HG02642 (cell line): Measurements from ENCODE around the gene LFNG.
A peak's percentile ranks its signal among the peaks of the same experiment; 100 is the strongest.
"Not testable (repeated sequence)": the region's sequence is repeated elsewhere in the genome, so short reads cannot be mapped to it uniquely, and the experiment has no call there.

ENCODE experiments used
- ATAC-seq: cut with Tn5 transposase; IDR thresholded peaks from one replicate; pipeline ENCODE4 v1.9.1; 2021; ENCODE audit warnings: mild to moderate bottlenecking; ENCODE audit not compliant: unreplicated experiment, poor library complexity

LFNG gene

GRCh38 chr7:2540641-2541051, 21.1 kb downstream of the LFNG start:
- no peak for ATAC-seq

GRCh38 chr7:2541291-2542010, 21.9 kb downstream of the LFNG start:
- no peak for ATAC-seq

- no peak for ATAC-seq
Measured at GRCh38 chr7:2542011-2542915, 22.7 kb downstream of the LFNG start.

- ATAC-seq: no peak
Measured at GRCh38 chr7:2542916-2543871, 23.6 kb downstream of the LFNG start.

GRCh38 chr7:2544541-2545188, 25.1 kb downstream of the LFNG start:
- no peak for ATAC-seq

- no peak for ATAC-seq
Measured at GRCh38 chr7:2545746-2546425, 26.3 kb downstream of the LFNG start.

GRCh38 chr7:2546776-2547586, 27.4 kb downstream of the LFNG start:
- ATAC-seq: no peak

GRCh38 chr7:2551418-2551817, 31.8 kb downstream of the LFNG start:
- no peak for ATAC-seq

GRCh38 chr7:2553108-2553507, 33.5 kb downstream of the LFNG start:
- no peak for ATAC-seq

GRCh38 chr7:2553831-2554581, 34.4 kb downstream of the LFNG start:
- no peak for ATAC-seq

- no peak for ATAC-seq
Measured at GRCh38 chr7:2554661-2555111, 35.1 kb downstream of the LFNG start.

- peak; percentile 80 for ATAC-seq
Measured at GRCh38 chr7:2555121-2556052, 35.8 kb downstream of the LFNG start, which contains the start of gene BRAT1. Gene BRAT1, minus strand, starts transcription at chr7:2555524. Its CDS starts 1,093 bp downstream, at chr7:2554431.

- peak; percentile 59 for ATAC-seq
Measured at GRCh38 chr7:2558629-2559282, 39.2 kb downstream of the LFNG start, which contains the start of gene IQCE. Gene IQCE, plus strand, starts transcription at chr7:2558979. Its CDS starts 203 bp downstream, at chr7:2559182.

GRCh38 chr7:2559283-2559950, 39.8 kb downstream of the LFNG start:
- ATAC-seq: peak; percentile 12

GRCh38 chr7:2563955-2564354, 44.4 kb downstream of the LFNG start:
- not testable (repeated sequence) for ATAC-seq
